ENCODE measurements around the gene GUCA2A.

GUCA2A gene

GRCh38 chr1:42128964-42129363 lies 35.6 kb downstream of the GUCA2A start:
- Histone ChIP-seq H2AFZ (ENCODE audit: low read length) (no peak overlapping the region), H4K8ac (ENCODE audit: low read depth, low read length) (no peak overlapping the region), H3K27me3 (ENCODE audit: control insufficient read depth in 3 of 3, insufficient read depth in 3 of 3, low read depth in 1 of 3, low read length in 3 of 3) (peaks cover 0 to 12% (median 0%) of the 10 kb centered on the region in 3 experiments), H3K27ac (replicated peaks; ENCODE audit: low read length) (no peak overlapping the region), H4K91ac (ENCODE audit: low read depth, low read length, poor library complexity) (no peak overlapping the region), H3K4me2 (ENCODE audit: insufficient read depth, low read length, poor library complexity, severe bottlenecking) (no peak overlapping the region), H2BK120ac (ENCODE audit: low read depth, low read length) (no peak overlapping the region), H3K79me1 (ENCODE audit: low read depth, low read length) (no peaks in the 10 kb centered on the region), H2BK5ac (ENCODE audit: low read length) (no peak overlapping the region), H2BK15ac (ENCODE audit: low read length) (no peak overlapping the region), H3K14ac (ENCODE audit: low read length) (no peak overlapping the region), H3K4me1 (ENCODE audit: control insufficient read depth in 2 of 2, insufficient read depth in 1 of 2, low read depth in 1 of 2, low read length in 2 of 2) (peaks cover 0 to 3% of the 10 kb centered on the region in 2 donors), H3K4ac (ENCODE audit: low read length) (no peak overlapping the region), H3K18ac (ENCODE audit: low read length) (no peak overlapping the region), H2AK5ac (ENCODE audit: low read depth, low read length) (no peak overlapping the region), H3K36me3 (replicated peaks in 1 of 2; ENCODE audit: control insufficient read depth in 2 of 2, insufficient read depth in 2 of 2, low read length in 2 of 2) (no peaks in the 10 kb centered on the region), H3K9ac (ENCODE audit: low read depth, low read length, poor library complexity) (no peak overlapping the region), H3K4me3 (ENCODE audit: low read length in 2 of 2) (no peak overlapping the region), H3K23ac (ENCODE audit: low read depth, low read length, poor library complexity) (no peak overlapping the region), H3K9me3 (replicated peaks in 1 of 2; ENCODE audit: control insufficient read depth in 2 of 2, insufficient read depth in 1 of 2, low read depth in 1 of 2, low read length in 2 of 2) (no peaks in the 10 kb centered on the region), H2BK12ac (ENCODE audit: low read length) (no peak overlapping the region)
- no CpG with 5 or more reads among the region's 3 CpGs for WGBS, 2 donors (ENCODE audit: extremely low coverage in 2 of 2, insufficient read length in 2 of 2, insufficient replicate concordance in 1 of 2)
- DNase-seq (ENCODE audit: low spot score) = no peak

GRCh38 chr1:42128499-42128898 lies 36.0 kb downstream of the GUCA2A start:
- Histone ChIP-seq H2BK15ac (ENCODE audit: low read length) (no peak overlapping the region), H4K91ac (ENCODE audit: low read depth, low read length, poor library complexity) (no peak overlapping the region), H3K27ac (replicated peaks; ENCODE audit: low read length) (no peak overlapping the region), H3K4me1 (ENCODE audit: control insufficient read depth in 2 of 2, insufficient read depth in 1 of 2, low read depth in 1 of 2, low read length in 2 of 2) (peaks cover 0 to 3% of the 10 kb centered on the region in 2 donors), H2BK5ac (ENCODE audit: low read length) (no peak overlapping the region), H3K4ac (ENCODE audit: low read length) (no peak overlapping the region), H3K23ac (ENCODE audit: low read depth, low read length, poor library complexity) (no peak overlapping the region), H2BK120ac (ENCODE audit: low read depth, low read length) (no peak overlapping the region), H3K36me3 (replicated peaks in 1 of 2; ENCODE audit: control insufficient read depth in 2 of 2, insufficient read depth in 2 of 2, low read length in 2 of 2) (no peaks in the 10 kb centered on the region), H3K4me3 (ENCODE audit: low read length in 2 of 2) (no peak overlapping the region), H3K14ac (ENCODE audit: low read length) (no peak overlapping the region), H3K18ac (ENCODE audit: low read length) (no peak overlapping the region), H3K4me2 (ENCODE audit: insufficient read depth, low read length, poor library complexity, severe bottlenecking) (no peak overlapping the region), H2BK12ac (ENCODE audit: low read length) (no peak overlapping the region), H2AK5ac (ENCODE audit: low read depth, low read length) (no peak overlapping the region), H4K8ac (ENCODE audit: low read depth, low read length) (no peak overlapping the region), H3K79me1 (ENCODE audit: low read depth, low read length) (no peaks in the 10 kb centered on the region), H3K27me3 (ENCODE audit: control insufficient read depth in 3 of 3, insufficient read depth in 3 of 3, low read depth in 1 of 3, low read length in 3 of 3) (peaks cover 0 to 10% (median 0%) of the 10 kb centered on the region in 3 experiments), H2AFZ (ENCODE audit: low read length) (no peak overlapping the region), H3K9me3 (replicated peaks in 1 of 2; ENCODE audit: control insufficient read depth in 2 of 2, insufficient read depth in 1 of 2, low read depth in 1 of 2, low read length in 2 of 2) (no peaks in the 10 kb centered on the region), H3K9ac (ENCODE audit: low read depth, low read length, poor library complexity) (no peak overlapping the region)
- no CpG with 5 or more reads among the region's 2 CpGs for WGBS, 2 donors (ENCODE audit: extremely low coverage in 2 of 2, insufficient read length in 2 of 2, insufficient replicate concordance in 1 of 2)
- DNase-seq (ENCODE audit: low spot score) = no peak

GRCh38 chr1:42127767-42128166 lies 36.8 kb downstream of the GUCA2A start:
- Histone ChIP-seq H3K4me3 (ENCODE audit: low read length in 2 of 2) (no peak overlapping the region), H3K14ac (ENCODE audit: low read length) (no peak overlapping the region)

GRCh38 chr1:42125552-42125951 lies 39.0 kb downstream of the GUCA2A start:
- H3K4me2 ChIP-seq (ENCODE audit: insufficient read depth, low read length, poor library complexity, severe bottlenecking) = no peak overlapping the region
- H3K4ac ChIP-seq (ENCODE audit: low read length) = no peak overlapping the region
- H3K23ac ChIP-seq (ENCODE audit: low read depth, low read length, poor library complexity) = no peak overlapping the region
- H2AK5ac ChIP-seq (ENCODE audit: low read depth, low read length) = no peak overlapping the region
- H3K4me1 ChIP-seq (ENCODE audit: control insufficient read depth in 2 of 2, insufficient read depth in 1 of 2, low read depth in 1 of 2, low read length in 2 of 2) = peaks cover 0 to 3% of the 10 kb centered on the region in 2 donors
- no peak overlapping the region for H2BK5ac ChIP-seq (ENCODE audit: low read length)
- no peak overlapping the region for H4K8ac ChIP-seq (ENCODE audit: low read depth, low read length)
- no peak overlapping the region for H3K4me3 ChIP-seq (ENCODE audit: low read length in 2 of 2)
- H3K27me3 ChIP-seq (ENCODE audit: control insufficient read depth in 3 of 3, insufficient read depth in 3 of 3, low read depth in 1 of 3, low read length in 3 of 3) = peaks cover 0 to 10% (median 0%) of the 10 kb centered on the region in 3 experiments
- H3K27ac ChIP-seq (replicated peaks; ENCODE audit: low read length) = no peak overlapping the region
- H3K14ac ChIP-seq (ENCODE audit: low read length) = no peak overlapping the region
- H3K36me3 ChIP-seq (replicated peaks in 1 of 2; ENCODE audit: control insufficient read depth in 2 of 2, insufficient read depth in 2 of 2, low read length in 2 of 2) = no peaks in the 10 kb centered on the region
- H2BK12ac ChIP-seq (ENCODE audit: low read length) = no peak overlapping the region
- no peak overlapping the region for H3K18ac ChIP-seq (ENCODE audit: low read length)
- H3K79me1 ChIP-seq (ENCODE audit: low read depth, low read length) = no peaks in the 10 kb centered on the region
- H4K91ac ChIP-seq (ENCODE audit: low read depth, low read length, poor library complexity) = no peak overlapping the region
- H2BK15ac ChIP-seq (ENCODE audit: low read length) = no peak overlapping the region
- no peak overlapping the region for H2AFZ ChIP-seq (ENCODE audit: low read length)
- H3K9me3 ChIP-seq (replicated peaks in 1 of 2; ENCODE audit: control insufficient read depth in 2 of 2, insufficient read depth in 1 of 2, low read depth in 1 of 2, low read length in 2 of 2) = no peaks in the 10 kb centered on the region
- DNase-seq (ENCODE audit: low spot score) = no peak
- no peak overlapping the region for H2BK120ac ChIP-seq (ENCODE audit: low read depth, low read length)
- H3K9ac ChIP-seq (ENCODE audit: low read depth, low read length, poor library complexity) = no peak overlapping the region
- 100% methylated on average over 1 of the region's 1 CpG; no CpG with 5 or more reads in 1 of the 2 donors for WGBS, 2 donors (ENCODE audit: extremely low coverage in 2 of 2, insufficient read length in 2 of 2, insufficient replicate concordance in 1 of 2)

More at GRCh38 chr1:42127767-42128166, 36.8 kb downstream of the GUCA2A start:
- Histone ChIP-seq H3K36me3 (replicated peaks in 1 of 2; ENCODE audit: control insufficient read depth in 2 of 2, insufficient read depth in 2 of 2, low read length in 2 of 2) (no peaks in the 10 kb centered on the region), H3K9me3 (replicated peaks in 1 of 2; ENCODE audit: control insufficient read depth in 2 of 2, insufficient read depth in 1 of 2, low read depth in 1 of 2, low read length in 2 of 2) (no peaks in the 10 kb centered on the region), H3K4ac (ENCODE audit: low read length) (no peak overlapping the region), H3K27ac (replicated peaks; ENCODE audit: low read length) (no peak overlapping the region), H3K18ac (ENCODE audit: low read length) (no peak overlapping the region), H2AK5ac (ENCODE audit: low read depth, low read length) (no peak overlapping the region), H2BK15ac (ENCODE audit: low read length) (no peak overlapping the region), H2BK12ac (ENCODE audit: low read length) (no peak overlapping the region), H3K27me3 (ENCODE audit: control insufficient read depth in 3 of 3, insufficient read depth in 3 of 3, low read depth in 1 of 3, low read length in 3 of 3) (peaks cover 0 to 10% (median 0%) of the 10 kb centered on the region in 3 experiments), H3K9ac (ENCODE audit: low read depth, low read length, poor library complexity) (no peak overlapping the region), H2AFZ (ENCODE audit: low read length) (no peak overlapping the region), H3K23ac (ENCODE audit: low read depth, low read length, poor library complexity) (no peak overlapping the region), H3K79me1 (ENCODE audit: low read depth, low read length) (no peaks in the 10 kb centered on the region), H2BK120ac (ENCODE audit: low read depth, low read length) (no peak overlapping the region), H2BK5ac (ENCODE audit: low read length) (no peak overlapping the region), H3K4me1 (ENCODE audit: control insufficient read depth in 2 of 2, insufficient read depth in 1 of 2, low read depth in 1 of 2, low read length in 2 of 2) (peaks cover 0 to 3% of the 10 kb centered on the region in 2 donors), H3K4me2 (ENCODE audit: insufficient read depth, low read length, poor library complexity, severe bottlenecking) (no peak overlapping the region), H4K8ac (ENCODE audit: low read depth, low read length) (no peak overlapping the region), H4K91ac (ENCODE audit: low read depth, low read length, poor library complexity) (no peak overlapping the region)
- WGBS, 2 donors (ENCODE audit: extremely low coverage in 2 of 2, insufficient read length in 2 of 2, insufficient replicate concordance in 1 of 2) = no CpG with 5 or more reads among the region's 6 CpGs
- no peak for DNase-seq (ENCODE audit: low spot score)
